ENCODE results near the gene MEAK7. TPM values are rescaled to one million over a fixed set of nuclear protein-coding genes. Genes with fewer than 3 reads are reported as not detected.

The MEAK7 gene
- total and polyA plus RNA-seq, 2 of the 8 experiments (the other 6 are each of a cell fraction or from before 2014, with no cell fraction given) = 9.6 to 19.6 TPM

DNA sequence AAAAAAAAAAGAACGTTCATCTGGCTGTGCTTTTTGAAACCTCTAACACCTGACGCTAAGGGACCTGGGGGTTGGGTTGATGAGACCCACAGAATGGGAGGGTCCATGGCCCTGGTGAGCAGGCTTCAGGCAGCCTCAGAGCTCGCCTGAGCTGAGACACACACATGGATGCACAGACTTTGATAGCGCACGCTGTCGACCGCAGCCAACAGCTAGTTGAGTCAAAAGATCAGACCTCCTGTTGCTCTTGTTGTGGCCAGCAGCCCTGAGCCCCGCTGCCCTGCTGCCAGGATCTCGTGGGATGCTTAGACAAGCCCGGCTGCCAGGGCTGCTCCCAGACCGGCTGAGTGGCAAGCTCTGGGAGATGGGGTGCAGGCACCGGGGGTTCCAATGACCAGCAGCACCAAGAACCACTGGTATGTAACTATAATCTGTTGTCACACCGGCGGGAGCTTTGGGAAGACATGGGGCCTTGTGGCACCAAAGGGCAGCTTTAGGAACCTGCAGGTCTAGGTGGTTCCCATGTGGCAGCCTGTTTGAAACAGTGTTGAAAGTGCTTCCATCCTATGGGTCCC, 20.0 kb upstream of the MEAK7 start:
- Histone ChIP-seq H3K27ac (ENCODE audit: low read depth, low read length) (no peak overlapping the region), H2BK120ac (replicated peaks; ENCODE audit: low read depth, low read length) (no peak overlapping the region), H4K20me1 (replicated peaks in 1 of 2; ENCODE audit: control insufficient read depth in 1 of 2, insufficient read depth in 2 of 2, low read length in 2 of 2) (no peaks in the 10 kb centered on the region), H4K5ac (ENCODE audit: insufficient read length, low read depth, low read length) (peak overlapping the region; percentile 16), H3K23me2 (ENCODE audit: low read depth, low read length) (no peaks in the 10 kb centered on the region), H4K91ac (replicated peaks; ENCODE audit: insufficient read length, low read length) (peak overlapping the region; percentile 42), H3K56ac (replicated peaks; ENCODE audit: insufficient read length, low read depth, low read length) (no peak overlapping the region), H3K79me2 (ENCODE audit: control insufficient read depth in 1 of 2, insufficient read depth in 2 of 2, low read length in 2 of 2) (no peaks in the 10 kb centered on the region), H2BK15ac (ENCODE audit: low read length) (no peak overlapping the region; the same call in 1 of the 2 replicates), H2BK12ac (ENCODE audit: low read depth, low read length) (peak overlapping the region; percentile 85; the same call in 1 of the 2 replicates), H3K4me2 (ENCODE audit: insufficient read depth in 1 of 2, low read depth in 2 of 2, low read length in 2 of 2) (no peak overlapping the region), H3K9me3 (ENCODE audit: insufficient read depth in 2 of 2, low read depth in 1 of 2, low read length in 1 of 2) (peaks cover 0 to under 1% of the 10 kb centered on the region in 2 experiments; a peak in 2 of 4 replicates), H3K23ac (ENCODE audit: insufficient read length) (no peak overlapping the region), H3K4me3 (ENCODE audit: extremely low read depth in 1 of 4, insufficient read depth in 2 of 4, low read depth in 3 of 4, low read length in 4 of 4) (no peak overlapping the region), H3K4ac (replicated peaks; ENCODE audit: insufficient read length, low read depth, low read length) (no peak overlapping the region), H4K8ac (ENCODE audit: extremely low read depth, insufficient read depth, low read length) (peak overlapping the region; percentile 75; the same call in 1 of the 2 replicates), H2BK5ac (ENCODE audit: low read depth, low read length) (0 out of 2 replicates have a peak overlapping the region, but pooled peaks have one; percentile 2), H3K14ac (ENCODE audit: insufficient read length) (no peak overlapping the region), H3K4me1 (replicated peaks in 1 of 4; ENCODE audit: control insufficient read depth in 3 of 4, insufficient read depth in 4 of 4, low read length in 3 of 4) (peaks cover 0 to 9% (median 4%) of the 10 kb centered on the region in 4 experiments; a peak in 5 of 7 replicates), H3K18ac (ENCODE audit: extremely low read depth, low read length) (no peak overlapping the region), H3K79me1 (ENCODE audit: low read depth, low read length) (no peaks in the 10 kb centered on the region), H2AK5ac (ENCODE audit: low read depth, low read length) (no peak overlapping the region), H3K9ac (replicated peaks in 1 of 4; ENCODE audit: extremely low read depth in 1 of 4, low read depth in 3 of 4, low read length in 3 of 4) (no peak overlapping the region), H3K27me3 (replicated peaks in 1 of 4; ENCODE audit: control insufficient read depth in 3 of 4, extremely low read depth in 1 of 4, insufficient read depth in 3 of 4, low read length in 3 of 4) (no peaks in the 10 kb centered on the region; a peak in 1 of 7 replicates), H2BK20ac (ENCODE audit: low read length) (peak overlapping the region; percentile 61; the same call in 1 of the 2 replicates), H3K36me3 (ENCODE audit: control insufficient read depth in 2 of 4, insufficient read depth in 4 of 4, low read length in 3 of 4) (no peaks in the 10 kb centered on the region), H2AFZ (ENCODE audit: low read length) (no peak overlapping the region)
- DNase-seq (ENCODE audit: low read depth in 1 of 2, low spot score in 2 of 2) (no peak), FAIRE-seq (no peak)
- ChIA-PET POLR2A (ENCODE audit: partially characterized antibody) (interaction anchor here (0.6 to 1.2 kb wide), 2 partner anchors 12 to 16 kb away, joined by 3 to 7 read pairs; no protein-coding TSS in a partner anchor), CTCF (ENCODE audit: partially characterized antibody) (interaction anchor here (0.6 to 4.3 kb wide), 4 partner anchors 13 to 75 kb away, joined by 3 to 29 read pairs (median 4); no protein-coding TSS in a partner anchor)
- WGBS, 2 experiments (ENCODE audit: extremely low coverage in 1 of 2, insufficient coverage in 1 of 2, insufficient read length in 1 of 2, insufficient replicate concordance in 2 of 2, low coverage in 1 of 2, low lambda C conversion rate in 2 of 2, missing lambda C conversion rate in 1 of 2) = 90% methylated on average over 12 of the region's 14 CpGs; no CpG with 5 or more reads in 1 of the 2 experiments
- TF ChIP-seq CREB1 (IDR thresholded peaks at IDR 0.05) = no peak
- TF ChIP-seq BACH1 (IDR thresholded peaks at IDR 0.05; ENCODE audit: low read length) = no peak
- no peak for TF ChIP-seq RFX5 (IDR thresholded peaks at IDR 0.05; ENCODE audit: borderline replicate concordance, low read depth, low read length)
- no peak for TF ChIP-seq POLR2A (IDR thresholded peaks at IDR 0.05; ENCODE audit: control extremely low read depth in 1 of 2, low read depth in 2 of 2, low read length in 2 of 2)
- TF ChIP-seq TEAD4 (IDR thresholded peaks at IDR 0.05; ENCODE audit: low read depth, low read length) = no peak
- no peak for TF ChIP-seq NANOG (IDR thresholded peaks at IDR 0.05; ENCODE audit: insufficient read depth, low read depth, low read length, poor library complexity, severe bottlenecking)
- TF ChIP-seq, protein P1, sequence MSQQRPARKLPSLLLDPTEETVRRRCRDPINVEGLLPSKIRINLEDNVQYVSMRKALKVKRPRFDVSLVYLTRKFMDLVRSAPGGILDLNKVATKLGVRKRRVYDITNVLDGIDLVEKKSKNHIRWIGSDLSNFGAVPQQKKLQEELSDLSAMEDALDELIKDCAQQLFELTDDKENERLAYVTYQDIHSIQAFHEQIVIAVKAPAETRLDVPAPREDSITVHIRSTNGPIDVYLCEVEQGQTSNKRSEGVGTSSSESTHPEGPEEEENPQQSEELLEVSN (IDR thresholded peaks at IDR 0.05) = no peak
- TF ChIP-seq SUZ12 (IDR thresholded peaks at IDR 0.05; ENCODE audit: low read length) = no peak
- TF ChIP-seq CBX5 (IDR thresholded peaks at IDR 0.05; ENCODE audit: low read depth, low read length) = no peak
- TF ChIP-seq SIRT6 (IDR thresholded peaks at IDR 0.05; ENCODE audit: low read length) = no peak
- TF ChIP-seq KDM4A (IDR thresholded peaks at IDR 0.05; ENCODE audit: low read depth, low read length, severe bottlenecking) = no peak
- no peak for TF ChIP-seq SP4 (IDR thresholded peaks at IDR 0.05; ENCODE audit: low read length)
- TF ChIP-seq MAFK (IDR thresholded peaks at IDR 0.05; ENCODE audit: low read depth, low read length) = no peak
